ENCODE data around the gene ACKR2. TPM values are rescaled to one million over a fixed set of nuclear protein-coding genes. Genes with fewer than 3 reads are reported as not detected.

ACKR2 gene
- total RNA-seq, 4 donors from 2014 or later, result 2.7 to 6.5 (median 3.1) TPM

- WGBS, 2 donors, result 64 to 78% methylated on average over 5 of the region's 5 CpGs
- Histone ChIP-seq H3K36me3 (no peaks in the 10 kb centered on the region), H3K27me3 (no peaks in the 10 kb centered on the region), H3K4me1 (peaks cover 0 to 37% (median 13%) of the 10 kb centered on the region in 3 donors), H3K4me3 (no peak overlapping the region), H3K9me3 (no peaks in the 10 kb centered on the region), H3K27ac (no peak overlapping the region)
- intact Hi-C loops (cut with DNase I), result loop anchor here (5.0 kb wide), 1 partner anchor 52 kb away; no protein-coding TSS in a partner anchor
- TF ChIP-seq CTCF (IDR thresholded peaks at IDR 0.05) (peak in 1 of 6 experiments; percentile 9), POLR2A (IDR thresholded peaks at IDR 0.05) (no peak)
- no peak for DNase-seq
Measured at GRCh38 chr3:42829628-42830436, 20.6 kb downstream of the ACKR2 start.

- H3K4me3 ChIP-seq, result no peak overlapping the region
- H3K4me1 ChIP-seq, result peaks cover 0 to 33% (median 13%) of the 10 kb centered on the region in 3 donors
- intact Hi-C loops (cut with DNase I), result loop anchor here (5.0 kb wide), 1 partner anchor 52 kb away; no protein-coding TSS in a partner anchor
- H3K27ac ChIP-seq, result no peak overlapping the region
- no peak for DNase-seq
- WGBS, 2 donors, result 29 to 41% methylated on average over 7 of the region's 7 CpGs
- no peaks in the 10 kb centered on the region for H3K9me3 ChIP-seq
- H3K36me3 ChIP-seq, result no peaks in the 10 kb centered on the region
- TF ChIP-seq CTCF (IDR thresholded peaks at IDR 0.05), result peak in 5 of 6 experiments; percentile 43 to 66 (median 50)
- no peak for TF ChIP-seq POLR2A (IDR thresholded peaks at IDR 0.05)
- no peaks in the 10 kb centered on the region for H3K27me3 ChIP-seq
Measured at GRCh38 chr3:42830437-42831320, 21.4 kb downstream of the ACKR2 start.

- peaks cover 0 to 27% (median 13%) of the 10 kb centered on the region in 3 donors for H3K4me1 ChIP-seq
- H3K4me3 ChIP-seq, result no peak overlapping the region
- H3K36me3 ChIP-seq, result no peaks in the 10 kb centered on the region
- whole genome bisulfite sequencing, 2 donors, result 21% methylated on average over 3 of the region's 3 CpGs
- H3K27me3 ChIP-seq, result no peaks in the 10 kb centered on the region
- H3K27ac ChIP-seq, result no peak overlapping the region
- DNase-seq, result no peak
- TF ChIP-seq POLR2A (IDR thresholded peaks at IDR 0.05) (no peak), CTCF (IDR thresholded peaks at IDR 0.05) (peak; percentile 53 to 75 (median 72))
- H3K9me3 ChIP-seq, result no peaks in the 10 kb centered on the region
- intact Hi-C loops (cut with DNase I), result loop anchor here (5.0 kb wide), 1 partner anchor 51 kb away; no protein-coding TSS in a partner anchor
Measured at GRCh38 chr3:42831321-42831713, 22.1 kb downstream of the ACKR2 start.

- peaks cover 0 to 8% (median 0%) of the 10 kb centered on the region in 3 donors for H3K4me1 ChIP-seq
- H3K9me3 ChIP-seq, result no peaks in the 10 kb centered on the region
- no peak for DNase-seq
- no peaks in the 10 kb centered on the region for H3K36me3 ChIP-seq
- no peak overlapping the region for H3K4me3 ChIP-seq
- no peaks in the 10 kb centered on the region for H3K27me3 ChIP-seq
- no peak overlapping the region for H3K27ac ChIP-seq
- TF ChIP-seq CTCF (IDR thresholded peaks at IDR 0.05) (peak in 1 of 6 experiments; percentile 14), POLR2A (IDR thresholded peaks at IDR 0.05) (no peak)
- WGBS, 2 donors, result 74 to 87% methylated on average over 4 of the region's 5 CpGs
- intact Hi-C loops (cut with DNase I), result no loop called here
Measured at GRCh38 chr3:42836150-42837123, 27.2 kb downstream of the ACKR2 start.
